H1 (cell line): ENCODE results near the gene COPS2. TPM values are rescaled to one million over a fixed set of nuclear protein-coding genes. Genes with fewer than 3 reads are reported as not detected.

Experiments
- CTCF ChIP-seq, 3 experiments: IDR thresholded peaks; 1 replicate in 2 of 3; 2 replicates in 1 of 3; pipeline versions ENCODE4 v1.5.1 to v1.6.1; 2011; ENCODE audit warnings: low read length in 3 of 3, mild to moderate bottlenecking in 3 of 3, inconsistent platforms in 2 of 3, low read depth in 1 of 3, moderate library complexity in 1 of 3; ENCODE audit not compliant: insufficient read depth in 1 of 3; ENCODE audit errors: control extremely low read depth in 1 of 3
- FOSL1 ChIP-seq: IDR thresholded peaks from 2 replicates; pipeline ENCODE4 v1.6.1; 2011; ENCODE audit warnings: mild to moderate bottlenecking, low read depth, low read length, moderate library complexity; ENCODE audit not compliant: insufficient read depth
- KDM1A ChIP-seq: fragments of 200-600, 300-600 bp; sonication (generic); IDR thresholded peaks from 2 replicates; pipeline ENCODE4 v1.7.1; 2016; ENCODE audit warnings: mild to moderate bottlenecking, low read length, borderline replicate concordance
- POLR2AphosphoS5 ChIP-seq: IDR thresholded peaks from 2 replicates; pipeline ENCODE4 v1.6.1; 2011; ENCODE audit warnings: low read depth, low read length
- RXRA ChIP-seq: IDR thresholded peaks from 2 replicates; pipeline ENCODE4 v1.6.1; 2011; ENCODE audit warnings: low read depth, mild to moderate bottlenecking, low read length, moderate library complexity; ENCODE audit not compliant: insufficient read depth
- TCF12 ChIP-seq: IDR thresholded peaks from 2 replicates; pipeline ENCODE4 v1.6.1; 2011; ENCODE audit warnings: low read depth, mild to moderate bottlenecking, low read length
- polyA plus RNA-seq, 7 experiments: library from polyadenylated mRNA; depleted of rRNA in 3 of 7; stranded (reverse) in 5 of 7; unstranded in 2 of 7; fragments of >200 nt in 5 of 7; fragments of 200-250 nt in 2 of 7; gene quantifications; 1 replicate in 5 of 7; 2 replicates in 1 of 7; 4 replicates in 1 of 7; pipeline versions ENCODE4 v1.2.1 to v1.2.3, GENCODE V29; 2011 to 2013; ENCODE audit warnings: missing spikeins in 2 of 7, mixed read lengths in 2 of 7
- total RNA-seq: library from RNA; stranded (reverse); fragmentation: NEBNext Ultra II Directional; extraction: Animal tissue kit (Norgen Biotek cat#: 25700); gene quantifications from 2 replicates; pipeline ENCODE4 v1.2.1, GENCODE V29; 2021

COPS2 gene
- total and polyA plus RNA-seq, 2 of the 8 experiments (the other 6 are each of a cell fraction or from before 2014, with no cell fraction given), result 17.7 to 85.1 TPM

GRCh38 chr15:49122541-49123062 lies 32.8 kb downstream of the COPS2 start (continued):
- TF ChIP-seq CTCF (IDR thresholded peaks at IDR 0.05; ENCODE audit: control extremely low read depth in 1 of 3, insufficient read depth in 1 of 3, low read depth in 1 of 3, low read length in 3 of 3) (no peak), RXRA (no peak), FOSL1 (no peak), TCF12 (no peak), POLR2AphosphoS5 (no peak), KDM1A (no peak)
